Measurements from ENCODE around the gene SPATA2L. TPM values are rescaled to one million over a fixed set of nuclear protein-coding genes. Genes with fewer than 3 reads are reported as not detected.
"Not testable (repeated sequence)": the region's sequence is repeated elsewhere in the genome, so short reads cannot be mapped to it uniquely, and the experiment has no call there.

Gene SPATA2L
- total RNA-seq, 1 donor from 2014 or later, result 9.3 TPM

DNA sequence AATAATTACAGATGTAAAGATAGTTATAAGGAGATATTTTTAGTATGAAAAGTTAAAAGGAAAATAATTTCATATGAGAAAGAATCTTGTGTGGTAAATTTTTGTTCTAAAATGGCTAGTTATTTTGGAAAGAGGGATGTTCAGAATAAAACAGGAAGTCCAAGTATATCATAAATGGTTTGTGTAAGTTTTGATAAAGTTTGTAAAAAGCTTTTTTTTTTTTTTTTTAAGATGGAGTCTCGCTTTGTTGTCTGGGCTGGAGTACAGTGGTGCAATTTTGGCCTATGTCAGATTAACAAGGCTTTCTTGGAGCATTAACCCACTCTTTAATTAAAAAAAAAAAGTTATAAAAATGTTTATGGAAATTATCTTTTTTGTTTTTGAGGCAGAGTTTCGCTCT is 23.2 kb downstream of the SPATA2L start:
- no peaks in the 10 kb centered on the region for H3K9me3 Mint-ChIP-seq (ENCODE audit: low read depth)
- DNase-seq (ENCODE audit: low spot score), result no peak
- no peak overlapping the region for H3K27ac Mint-ChIP-seq (ENCODE audit: unreplicated experiment)
- H3K4me3 Mint-ChIP-seq (ENCODE audit: unreplicated experiment), result no peak overlapping the region
- peaks cover 2% of the 10 kb centered on the region for H3K36me3 Mint-ChIP-seq (ENCODE audit: low read depth)
- TF ChIP-seq, protein P1, sequence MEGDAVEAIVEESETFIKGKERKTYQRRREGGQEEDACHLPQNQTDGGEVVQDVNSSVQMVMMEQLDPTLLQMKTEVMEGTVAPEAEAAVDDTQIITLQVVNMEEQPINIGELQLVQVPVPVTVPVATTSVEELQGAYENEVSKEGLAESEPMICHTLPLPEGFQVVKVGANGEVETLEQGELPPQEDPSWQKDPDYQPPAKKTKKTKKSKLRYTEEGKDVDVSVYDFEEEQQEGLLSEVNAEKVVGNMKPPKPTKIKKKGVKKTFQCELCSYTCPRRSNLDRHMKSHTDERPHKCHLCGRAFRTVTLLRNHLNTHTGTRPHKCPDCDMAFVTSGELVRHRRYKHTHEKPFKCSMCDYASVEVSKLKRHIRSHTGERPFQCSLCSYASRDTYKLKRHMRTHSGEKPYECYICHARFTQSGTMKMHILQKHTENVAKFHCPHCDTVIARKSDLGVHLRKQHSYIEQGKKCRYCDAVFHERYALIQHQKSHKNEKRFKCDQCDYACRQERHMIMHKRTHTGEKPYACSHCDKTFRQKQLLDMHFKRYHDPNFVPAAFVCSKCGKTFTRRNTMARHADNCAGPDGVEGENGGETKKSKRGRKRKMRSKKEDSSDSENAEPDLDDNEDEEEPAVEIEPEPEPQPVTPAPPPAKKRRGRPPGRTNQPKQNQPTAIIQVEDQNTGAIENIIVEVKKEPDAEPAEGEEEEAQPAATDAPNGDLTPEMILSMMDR (IDR thresholded peaks at IDR 0.05), result no peak
- no peaks in the 10 kb centered on the region for H3K27me3 Mint-ChIP-seq (ENCODE audit: low read depth)
- H3K4me1 Mint-ChIP-seq (ENCODE audit: low read depth), result no peaks in the 10 kb centered on the region

DNA sequence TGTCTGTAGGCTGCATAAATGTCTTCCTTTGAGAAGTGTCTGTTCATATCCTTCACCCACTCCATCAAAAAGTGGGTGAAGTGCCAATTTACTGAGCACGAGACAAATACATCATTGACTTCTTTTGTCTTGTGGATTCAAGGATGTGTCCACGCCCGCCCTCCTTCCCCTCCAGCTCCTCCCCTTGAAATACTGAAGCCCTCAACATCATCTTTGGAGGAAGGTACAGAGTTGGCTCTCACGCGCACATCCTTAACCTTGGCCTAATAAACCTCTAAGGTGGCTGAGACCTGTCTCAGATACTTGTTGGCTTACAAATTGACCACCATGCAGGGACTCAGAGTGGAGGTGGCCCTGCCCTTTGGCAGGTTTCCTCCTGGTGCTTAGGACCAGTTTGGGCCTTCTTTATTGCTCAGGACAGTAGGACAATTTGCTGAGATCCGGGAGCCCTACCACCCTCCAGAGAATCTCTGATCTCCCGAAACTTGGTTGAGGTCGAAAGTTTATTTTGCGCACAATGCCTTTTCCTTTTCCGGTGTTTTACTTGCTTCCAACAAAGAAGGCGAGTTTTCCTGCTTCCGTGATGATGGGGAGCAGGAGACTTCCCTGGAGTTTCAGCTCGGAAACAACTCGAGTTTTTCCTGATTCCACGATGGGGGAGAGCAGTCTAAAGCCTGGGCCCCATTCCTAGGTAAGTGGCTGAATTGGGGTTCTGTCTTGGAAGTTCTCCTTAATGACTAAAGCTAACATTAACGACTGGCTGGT is 29.1 kb downstream of the SPATA2L start:
- Mint-ChIP-seq H3K4me1 (ENCODE audit: low read depth) (peaks cover 5% of the 10 kb centered on the region), H3K27me3 (ENCODE audit: low read depth) (no peaks in the 10 kb centered on the region), H3K9me3 (ENCODE audit: low read depth) (no peaks in the 10 kb centered on the region), H3K4me3 (ENCODE audit: unreplicated experiment) (no peak overlapping the region), H3K27ac (ENCODE audit: unreplicated experiment) (no peak overlapping the region), H3K36me3 (ENCODE audit: low read depth) (no peaks in the 10 kb centered on the region)
- DNase-seq (ENCODE audit: low spot score), result peak; percentile 15
- TF ChIP-seq, protein P1 (IDR thresholded peaks at IDR 0.05), result no peak

DNA sequence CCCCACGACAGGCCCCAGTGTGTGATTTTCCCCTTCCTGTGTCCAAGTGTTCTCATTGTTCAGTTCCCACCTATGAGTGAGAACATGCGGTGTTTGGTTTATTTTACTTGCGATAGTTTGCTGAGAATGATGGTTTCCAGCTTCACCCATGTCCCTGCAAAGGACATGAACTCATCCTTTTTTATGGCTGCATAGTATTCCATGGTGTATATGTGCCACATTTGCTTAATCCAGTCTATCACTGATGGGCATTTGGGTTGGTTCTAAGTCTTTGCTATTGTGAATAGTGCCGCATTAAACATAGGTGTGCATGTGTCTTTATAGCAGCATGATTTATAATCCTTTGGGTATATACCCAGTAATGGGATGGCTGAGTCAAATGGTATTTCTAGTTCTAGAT is 29.9 kb downstream of the SPATA2L start:
- not testable (repeated sequence) for H3K27me3 Mint-ChIP-seq (ENCODE audit: low read depth); H3K27ac Mint-ChIP-seq (ENCODE audit: unreplicated experiment); H3K4me3 Mint-ChIP-seq (ENCODE audit: unreplicated experiment); H3K36me3 Mint-ChIP-seq (ENCODE audit: low read depth); DNase-seq (ENCODE audit: low spot score); H3K4me1 Mint-ChIP-seq (ENCODE audit: low read depth); H3K9me3 Mint-ChIP-seq (ENCODE audit: low read depth)

DNA sequence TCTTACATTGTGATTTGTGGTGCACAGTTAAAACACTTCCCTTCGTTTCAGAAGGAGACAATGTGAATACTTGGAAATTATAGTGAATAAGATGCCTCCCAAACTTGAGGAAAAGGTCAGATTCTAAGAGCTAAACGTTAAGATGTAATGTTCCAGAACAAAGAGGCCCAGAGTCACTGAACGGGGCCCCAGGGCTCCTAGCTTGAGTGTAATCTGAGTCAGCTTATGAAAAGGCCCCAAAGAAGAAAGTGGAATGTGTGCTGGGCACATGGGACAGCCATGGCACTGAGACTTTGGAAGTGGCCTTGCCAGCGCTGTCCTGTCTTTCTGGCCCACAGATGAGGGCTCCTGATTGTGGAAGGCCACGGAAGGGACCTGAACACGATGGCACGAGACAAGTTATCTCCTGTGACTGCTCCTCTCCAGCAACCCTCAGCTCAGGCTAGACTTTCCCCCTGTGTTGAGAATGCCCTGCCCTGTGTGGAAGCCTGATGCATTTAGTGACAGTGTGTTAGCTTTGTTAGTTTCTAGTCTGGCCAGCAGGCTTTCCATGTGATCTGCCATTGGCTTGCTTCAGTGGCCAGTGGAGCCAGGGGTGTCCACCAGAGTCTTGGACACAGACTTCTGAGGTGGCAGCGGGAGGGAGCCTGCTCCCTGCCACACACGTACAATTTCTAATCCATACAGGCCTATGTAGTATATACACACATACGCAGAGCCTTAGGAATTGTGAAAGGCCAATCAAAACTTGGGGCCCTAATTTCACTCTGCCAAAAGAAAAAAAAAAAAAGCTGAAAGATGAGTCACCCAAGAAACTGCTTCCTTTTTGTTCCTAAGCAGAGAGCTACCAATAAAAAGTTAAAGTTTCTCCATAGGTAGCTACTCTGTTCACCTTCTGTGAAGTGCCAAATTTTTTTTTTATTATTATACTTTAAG is 30.7 kb downstream of the SPATA2L start:
- Mint-ChIP-seq H3K9me3 (ENCODE audit: low read depth) (no peaks in the 10 kb centered on the region), H3K36me3 (ENCODE audit: low read depth) (no peaks in the 10 kb centered on the region), H3K4me1 (ENCODE audit: low read depth) (peaks cover 5% of the 10 kb centered on the region), H3K27ac (ENCODE audit: unreplicated experiment) (no peak overlapping the region), H3K27me3 (ENCODE audit: low read depth) (no peaks in the 10 kb centered on the region), H3K4me3 (ENCODE audit: unreplicated experiment) (no peak overlapping the region)
- TF ChIP-seq, protein P1 (IDR thresholded peaks at IDR 0.05), result no peak
- DNase-seq (ENCODE audit: low spot score), result peak; percentile 35

DNA sequence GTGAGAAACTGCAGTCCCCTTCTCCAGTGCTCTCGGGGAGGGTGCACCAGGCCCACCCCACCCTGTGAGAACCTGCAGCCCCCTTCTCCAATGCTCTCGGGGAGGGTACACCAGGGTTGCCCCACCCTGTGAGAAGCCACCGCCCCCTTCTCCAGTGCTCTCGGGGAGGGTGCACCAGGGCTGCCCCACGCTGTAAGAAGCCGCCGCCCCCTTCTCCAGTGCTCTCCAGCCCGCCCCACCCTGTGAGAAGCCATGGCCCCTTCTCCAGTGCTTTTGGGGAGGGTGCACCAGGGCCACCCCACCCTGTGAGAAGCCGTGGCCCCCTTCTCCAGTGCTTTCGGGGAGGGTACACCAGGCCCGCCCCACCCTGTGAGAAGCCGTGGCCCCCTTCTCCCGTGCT is 31.8 kb downstream of the SPATA2L start:
- Mint-ChIP-seq H3K27me3 (ENCODE audit: low read depth) (no peaks in the 10 kb centered on the region), H3K4me3 (ENCODE audit: unreplicated experiment) (no peak overlapping the region), H3K27ac (ENCODE audit: unreplicated experiment) (no peak overlapping the region), H3K36me3 (ENCODE audit: low read depth) (no peaks in the 10 kb centered on the region), H3K9me3 (ENCODE audit: low read depth) (no peaks in the 10 kb centered on the region), H3K4me1 (ENCODE audit: low read depth) (peaks cover 5% of the 10 kb centered on the region)
- DNase-seq (ENCODE audit: low spot score), result peak; percentile 64
- TF ChIP-seq, protein P1 (IDR thresholded peaks at IDR 0.05), result no peak
